ENCODE results near the gene NTF3.

DNA sequence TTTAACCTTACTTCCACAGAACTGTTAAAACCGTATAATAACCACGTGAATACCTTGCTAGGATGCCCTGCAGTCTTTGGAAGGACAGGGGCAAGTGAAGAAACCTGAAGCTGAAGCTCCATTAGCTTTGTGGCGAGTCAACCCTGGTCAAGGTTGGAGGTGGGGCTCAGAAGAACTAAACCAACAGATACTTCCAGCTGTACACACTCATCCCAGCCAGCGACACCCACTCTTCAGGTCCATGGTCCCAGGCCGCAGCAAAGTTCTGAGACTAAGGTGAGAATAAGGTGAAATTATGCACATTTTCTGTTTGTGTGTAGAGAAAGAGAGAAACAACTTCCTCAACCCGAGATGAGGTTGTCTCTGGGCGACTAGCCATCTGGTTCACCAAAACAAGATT, 77.6 kb downstream of the NTF3 start:
- TF ChIP-seq ZNF274 (IDR thresholded peaks at IDR 0.05; ENCODE audit: low read length), result no peak
- no peak for TF ChIP-seq ZNF274 (tag by site-specific recombination; IDR thresholded peaks at IDR 0.05; ENCODE audit: borderline replicate concordance)
- no peak for TF ChIP-seq ZFP37 (tag by site-specific recombination; IDR thresholded peaks at IDR 0.05)
- TF ChIP-seq, protein P1, sequence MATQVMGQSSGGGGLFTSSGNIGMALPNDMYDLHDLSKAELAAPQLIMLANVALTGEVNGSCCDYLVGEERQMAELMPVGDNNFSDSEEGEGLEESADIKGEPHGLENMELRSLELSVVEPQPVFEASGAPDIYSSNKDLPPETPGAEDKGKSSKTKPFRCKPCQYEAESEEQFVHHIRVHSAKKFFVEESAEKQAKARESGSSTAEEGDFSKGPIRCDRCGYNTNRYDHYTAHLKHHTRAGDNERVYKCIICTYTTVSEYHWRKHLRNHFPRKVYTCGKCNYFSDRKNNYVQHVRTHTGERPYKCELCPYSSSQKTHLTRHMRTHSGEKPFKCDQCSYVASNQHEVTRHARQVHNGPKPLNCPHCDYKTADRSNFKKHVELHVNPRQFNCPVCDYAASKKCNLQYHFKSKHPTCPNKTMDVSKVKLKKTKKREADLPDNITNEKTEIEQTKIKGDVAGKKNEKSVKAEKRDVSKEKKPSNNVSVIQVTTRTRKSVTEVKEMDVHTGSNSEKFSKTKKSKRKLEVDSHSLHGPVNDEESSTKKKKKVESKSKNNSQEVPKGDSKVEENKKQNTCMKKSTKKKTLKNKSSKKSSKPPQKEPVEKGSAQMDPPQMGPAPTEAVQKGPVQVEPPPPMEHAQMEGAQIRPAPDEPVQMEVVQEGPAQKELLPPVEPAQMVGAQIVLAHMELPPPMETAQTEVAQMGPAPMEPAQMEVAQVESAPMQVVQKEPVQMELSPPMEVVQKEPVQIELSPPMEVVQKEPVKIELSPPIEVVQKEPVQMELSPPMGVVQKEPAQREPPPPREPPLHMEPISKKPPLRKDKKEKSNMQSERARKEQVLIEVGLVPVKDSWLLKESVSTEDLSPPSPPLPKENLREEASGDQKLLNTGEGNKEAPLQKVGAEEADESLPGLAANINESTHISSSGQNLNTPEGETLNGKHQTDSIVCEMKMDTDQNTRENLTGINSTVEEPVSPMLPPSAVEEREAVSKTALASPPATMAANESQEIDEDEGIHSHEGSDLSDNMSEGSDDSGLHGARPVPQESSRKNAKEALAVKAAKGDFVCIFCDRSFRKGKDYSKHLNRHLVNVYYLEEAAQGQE (tag by site-specific recombination; IDR thresholded peaks at IDR 0.05), result no peak
